Activated naive CD4-positive, alpha-beta T cell treated with anti-CD3 and anti-CD28 coated beads, Interleukin-2, amount 50 U/mL, for 16 hours (primary cell): Measurements from ENCODE around the gene FAM210A.
"Not testable (repeated sequence)": the region's sequence is repeated elsewhere in the genome, so short reads cannot be mapped to it uniquely, and the experiment has no call there.

Experiments
- DNase-seq: peaks from one replicate; pipeline ENCODE4 v3.0.0-alpha.2; 2020

Gene FAM210A

DNA sequence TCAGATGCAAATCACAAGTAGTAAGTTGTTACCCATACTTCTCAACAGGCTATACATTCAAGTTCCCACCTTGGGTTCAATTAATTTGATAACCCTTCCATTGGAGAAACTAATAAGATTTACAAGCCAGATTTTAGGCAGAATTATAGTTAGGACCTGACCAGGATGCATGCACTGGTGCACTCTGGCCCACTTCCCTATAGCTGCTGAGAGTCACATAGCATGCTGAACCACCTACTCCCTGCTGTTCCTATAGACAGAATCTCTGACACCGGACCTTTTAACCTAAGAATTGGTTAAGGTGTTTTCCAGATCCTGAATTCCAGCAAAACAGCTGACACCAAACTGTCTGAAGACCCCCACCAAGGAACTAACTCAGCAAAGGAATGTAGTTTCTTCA, 26.2 kb downstream of the FAM210A start:
- DNase-seq: no peak

GRCh38 chr18:13696961-13697360, 29.4 kb downstream of the FAM210A start:
- no peak for DNase-seq

- DNase-seq: not testable (repeated sequence)
These were observed 31.0 kb downstream of the FAM210A start for GRCh38 chr18:13695337-13695736.

DNA sequence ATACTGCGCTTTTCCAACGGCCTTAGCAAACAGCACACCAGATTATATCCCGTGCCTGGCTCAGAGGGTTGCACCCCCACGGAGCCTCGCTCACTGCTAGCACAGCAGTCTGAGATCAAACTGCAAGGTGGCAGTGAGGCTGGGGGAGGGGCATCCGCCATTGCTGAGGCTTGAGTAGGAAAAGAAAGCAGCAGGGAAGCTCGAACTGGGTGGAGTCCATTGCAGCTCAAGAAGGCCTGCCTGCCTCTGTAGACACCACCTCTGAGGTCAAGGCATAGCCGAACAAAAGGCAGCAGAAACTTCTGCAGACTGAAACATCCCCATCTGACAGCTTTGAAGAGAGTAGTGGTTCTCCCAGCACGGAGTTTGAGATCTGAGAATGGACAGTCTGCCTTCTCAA, 36.3 kb downstream of the FAM210A start:
- not testable (repeated sequence) for DNase-seq

DNA sequence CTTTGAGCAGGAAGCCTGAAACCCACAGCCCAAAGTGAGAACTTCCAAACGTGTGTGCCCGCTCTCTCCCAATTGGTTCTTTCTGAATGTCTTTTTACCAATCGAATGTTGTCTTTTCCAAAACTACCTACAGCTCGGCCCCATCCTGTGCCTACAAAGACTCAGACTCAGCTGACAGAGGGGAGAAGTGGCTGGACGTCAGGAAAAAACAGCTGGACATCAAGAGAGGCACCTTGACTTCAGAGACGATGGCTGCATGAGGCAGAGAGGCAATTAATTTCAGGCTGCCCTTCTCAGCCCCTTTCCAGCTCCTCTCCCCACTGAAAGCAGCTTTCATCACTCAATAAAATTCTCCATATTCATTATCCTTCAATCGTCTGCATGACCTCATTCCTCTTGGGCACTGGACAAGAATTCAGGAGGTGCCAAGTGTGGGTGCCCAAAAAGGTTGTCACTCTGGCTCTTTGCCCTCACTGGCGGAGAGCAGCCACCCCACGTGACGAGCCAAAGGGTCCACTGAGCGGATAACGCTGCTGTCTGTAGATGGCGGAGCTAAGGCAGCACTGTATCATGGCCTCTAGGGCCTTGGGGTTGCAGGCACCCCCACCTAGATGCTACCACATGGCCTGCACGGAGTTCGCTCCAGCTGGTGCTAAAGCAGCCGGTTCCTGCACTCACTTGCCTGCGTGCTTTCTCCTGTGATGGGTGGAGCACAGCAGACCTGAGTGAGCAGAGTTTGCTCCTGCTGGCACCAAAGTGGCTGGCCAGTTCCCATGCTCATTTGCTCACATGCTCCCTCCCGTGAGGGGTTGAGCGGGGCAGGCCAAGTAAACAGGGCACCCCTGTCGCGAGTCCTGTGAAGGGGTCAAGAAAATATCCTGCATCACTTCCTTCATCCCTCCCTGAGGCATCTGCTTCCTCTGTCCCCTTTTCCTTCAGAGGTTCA, 37.9 kb downstream of the FAM210A start:
- DNase-seq: no peak

GRCh38 chr18:13684546-13684945, 41.8 kb downstream of the FAM210A start:
- DNase-seq: no peak

DNA sequence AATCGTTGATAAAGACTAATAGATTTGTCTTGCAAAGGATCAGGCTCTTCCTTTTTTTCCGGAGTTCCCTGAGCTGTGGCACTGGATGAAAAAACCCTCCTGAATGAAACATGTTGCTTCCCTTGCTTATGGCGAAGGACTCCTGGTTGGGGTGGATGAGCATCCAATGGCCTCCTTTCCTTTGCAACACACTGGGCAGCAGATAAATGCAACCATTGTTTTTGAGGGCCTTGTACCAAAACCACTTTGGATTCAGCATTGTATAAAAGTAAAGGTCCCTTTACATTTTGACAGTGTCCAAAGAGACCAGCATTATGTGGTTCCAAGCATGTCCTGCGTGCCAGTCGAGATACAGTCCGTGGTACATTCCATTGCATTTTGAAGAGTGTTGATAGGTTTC, 44.7 kb downstream of the FAM210A start:
- DNase-seq: no peak

GRCh38 chr18:13680612-13681011, 45.7 kb downstream of the FAM210A start:
- no peak for DNase-seq

- not testable (repeated sequence) for DNase-seq
These were observed 49.0 kb downstream of the FAM210A start for GRCh38 chr18:13677350-13677749.

DNA sequence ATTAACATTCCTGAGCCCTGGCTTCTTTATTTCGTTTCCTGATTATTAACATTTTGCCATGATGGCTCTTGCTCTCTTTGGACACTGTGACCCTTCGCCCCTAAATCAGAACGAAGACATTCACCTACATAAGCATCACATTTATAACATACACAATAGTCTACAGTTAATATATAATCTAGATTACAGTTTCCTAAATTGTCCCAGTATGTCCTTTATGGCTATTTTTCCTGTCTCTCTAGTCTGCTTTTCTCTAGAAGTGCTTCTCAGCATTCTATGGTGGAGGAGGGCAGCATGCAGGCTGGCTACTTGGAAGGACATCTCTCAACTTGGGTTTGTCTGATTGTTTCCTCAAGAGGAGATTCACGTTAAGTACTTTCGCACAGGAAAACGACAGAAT, 49.9 kb downstream of the FAM210A start:
- no peak for DNase-seq

- no peak for DNase-seq
These were observed 53.7 kb downstream of the FAM210A start for GRCh38 chr18:13672657-13673056.

- no peak for DNase-seq
These were observed 64.5 kb downstream of the FAM210A start for GRCh38 chr18:13661779-13662256.

DNA sequence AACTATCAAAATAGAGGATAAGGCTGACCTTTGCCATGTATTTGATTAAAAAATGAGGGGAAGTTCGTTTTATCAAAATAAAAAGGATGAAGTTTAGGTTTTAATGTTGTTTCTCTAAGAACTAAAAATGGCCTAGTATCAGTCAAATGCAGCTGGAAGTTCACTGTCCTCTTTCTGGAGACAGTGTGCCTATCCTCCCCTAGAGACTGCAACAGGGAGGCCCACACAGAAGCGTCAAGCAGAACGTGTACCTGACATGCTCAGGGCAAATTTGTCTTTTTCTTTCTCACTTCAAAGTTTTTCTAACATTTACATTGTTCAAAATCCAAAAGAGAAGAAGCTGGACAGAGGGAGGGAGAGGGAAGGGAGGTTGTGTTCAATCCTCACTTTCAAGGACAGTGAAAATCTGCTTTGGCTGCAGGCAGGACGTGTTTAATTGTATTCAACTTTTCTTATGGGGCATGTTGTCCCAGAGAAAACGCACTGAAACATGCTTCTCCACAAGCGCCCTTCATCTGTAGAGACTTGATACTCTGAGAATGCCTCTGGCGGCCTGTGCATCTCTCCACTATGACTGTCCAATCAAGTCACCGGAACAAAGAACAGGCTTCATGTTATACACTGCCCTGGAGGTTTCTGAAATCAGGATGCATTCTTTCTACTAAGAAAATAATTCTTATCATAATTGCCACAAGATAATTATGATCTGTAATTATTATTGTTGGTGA, 65.1 kb downstream of the FAM210A start:
- no peak for DNase-seq

GRCh38 chr18:13660510-13660909, 65.8 kb downstream of the FAM210A start:
- no peak for DNase-seq

- no peak for DNase-seq
These were observed 67.7 kb downstream of the FAM210A start for GRCh38 chr18:13658436-13659204.

DNA sequence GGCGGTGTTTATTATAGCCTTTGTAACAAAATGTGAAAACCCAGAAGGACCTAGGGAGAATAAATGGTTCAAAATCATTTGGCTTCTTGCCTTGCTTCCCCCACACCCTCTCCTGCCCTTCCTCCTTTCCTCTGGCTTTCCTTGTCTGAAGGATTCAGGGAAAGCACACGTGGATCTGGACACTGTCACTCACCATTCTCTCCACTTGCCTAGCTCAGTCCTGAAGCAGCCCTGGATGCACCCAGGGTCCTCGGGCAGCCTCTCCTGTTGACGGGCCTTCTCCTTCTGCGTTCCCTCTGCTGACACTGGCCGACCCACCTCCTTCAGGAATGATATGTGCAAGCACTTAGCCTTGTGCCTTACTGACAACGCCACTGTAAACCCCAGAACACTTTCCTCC, 68.4 kb downstream of the FAM210A start:
- DNase-seq: no peak

GRCh38 chr18:13653746-13654433, 72.5 kb downstream of the FAM210A start:
- DNase-seq: no peak

DNA sequence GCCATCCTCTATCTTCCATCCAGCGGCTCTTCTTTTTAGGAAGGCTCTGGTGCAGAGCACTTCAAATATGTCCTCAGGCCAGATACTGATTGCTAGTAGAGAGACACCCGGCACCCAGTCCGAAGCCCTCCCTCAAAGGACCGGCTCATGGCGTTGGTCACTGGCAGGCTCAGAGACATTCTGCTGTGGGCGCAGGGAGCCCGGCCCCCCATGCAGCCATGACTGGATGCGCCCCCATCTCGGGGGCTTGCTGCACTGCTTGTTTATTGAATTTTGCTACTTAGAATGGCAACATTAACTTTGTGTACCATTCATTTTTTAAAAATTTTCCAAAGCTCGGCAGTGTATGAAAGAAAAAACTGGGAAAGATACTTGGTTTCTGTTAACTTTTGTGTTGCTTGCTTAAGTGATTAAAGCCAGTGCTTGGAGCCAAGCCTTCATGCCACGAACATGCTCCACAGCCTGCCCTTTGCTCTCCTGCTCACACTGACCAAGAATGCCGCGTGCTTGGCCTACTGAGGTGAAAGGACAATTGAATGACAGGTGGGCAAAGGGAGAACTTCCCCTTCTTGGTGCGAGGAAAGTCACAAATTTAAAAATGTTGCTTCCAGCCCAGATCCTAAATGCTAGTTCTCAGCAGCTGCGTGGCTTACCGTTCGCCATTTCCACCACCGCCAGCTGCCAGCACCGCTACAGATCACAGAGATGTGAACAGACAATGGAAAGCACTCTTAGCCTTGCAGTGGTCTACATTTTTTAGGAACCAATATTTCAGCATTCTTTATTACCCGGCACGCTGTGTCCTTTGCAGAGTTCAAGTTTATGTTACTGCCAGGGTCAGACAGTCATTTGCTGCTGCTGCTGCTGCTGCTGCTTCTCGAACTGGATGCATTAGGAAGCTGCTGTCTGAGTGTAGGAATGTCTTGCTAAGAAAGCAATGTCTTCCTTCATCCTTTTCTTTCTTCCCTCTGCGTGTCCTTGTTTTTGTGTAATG, 76.7 kb downstream of the FAM210A start:
- no peak for DNase-seq

DNA sequence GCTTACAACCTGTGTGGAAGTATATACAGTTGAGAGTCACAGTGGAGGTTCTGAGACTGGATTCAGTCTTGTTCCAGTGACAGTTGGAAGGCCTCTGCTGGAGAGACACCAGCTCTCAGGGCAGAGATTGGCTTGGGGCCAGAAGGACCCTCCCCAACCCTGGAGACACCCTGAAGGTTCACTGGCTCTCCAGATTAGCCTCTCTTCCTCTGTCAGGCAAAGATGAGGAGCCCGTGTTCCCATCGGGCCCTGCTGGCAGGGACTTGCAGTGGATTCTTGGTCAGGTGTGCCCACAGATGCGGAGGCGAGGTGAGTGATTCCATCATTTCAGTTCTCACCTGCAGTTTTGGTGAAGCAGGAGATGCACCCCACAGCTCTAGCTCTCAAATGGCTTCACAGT, 78.6 kb downstream of the FAM210A start:
- DNase-seq: no peak

DNA sequence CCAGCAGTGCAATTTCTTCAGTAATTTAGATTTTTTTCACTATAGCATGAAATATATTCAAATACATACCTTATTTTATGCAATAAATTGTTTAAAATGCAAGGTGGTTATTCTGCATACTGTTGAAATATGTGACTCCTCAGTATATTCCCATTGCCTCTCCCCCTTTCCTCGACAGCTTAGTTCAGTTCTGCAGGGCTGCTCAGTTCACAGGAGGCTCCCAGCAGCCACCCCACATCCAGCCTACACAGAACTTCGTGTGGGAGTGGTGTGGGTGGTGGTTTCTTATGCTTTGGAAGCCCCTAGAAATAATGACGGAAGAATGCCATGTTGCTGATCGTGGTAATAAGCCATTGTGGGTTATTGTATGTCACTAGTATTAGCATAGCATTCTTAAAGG, 79.7 kb downstream of the FAM210A start:
- no peak for DNase-seq

- DNase-seq: no peak
These were observed 81.3 kb downstream of the FAM210A start for GRCh38 chr18:13645093-13645492.
